Adipose tissue (tissue), 3 donors: Measurements from ENCODE around the gene NAT10. TPM values are rescaled to one million over a fixed set of nuclear protein-coding genes. Genes with fewer than 3 reads are reported as not detected.

Experiments used
- H3K27ac ChIP-seq: one replicate; pipeline ENCODE4 v1.5.1; 2013; ENCODE audit warnings: low read depth, low read length
- WGBS, 3 donors: extraction: QIAGEN DNeasy Blood & Tissue Kit; methylation state at CpG; one replicate each; pipeline ENCODE4 v1.1.7; 2013; 5-methylcytosine and 5-hydroxymethylcytosine counted together
- polyA plus RNA-seq, 3 donors: library from polyadenylated mRNA; stranded (reverse); fragments of 200-250 nt; gene quantifications; one replicate each; pipeline ENCODE4 v1.2.3, GENCODE V29; 2013
- donor health status: healthy with polysubstance abuse.
- donor health status: Bipolar disorder and iron deficiency.
- donor health status: healthy.

The NAT10 gene
- polyA plus RNA-seq, 3 donors, result 15.4 to 26.0 (median 20.7) TPM

DNA sequence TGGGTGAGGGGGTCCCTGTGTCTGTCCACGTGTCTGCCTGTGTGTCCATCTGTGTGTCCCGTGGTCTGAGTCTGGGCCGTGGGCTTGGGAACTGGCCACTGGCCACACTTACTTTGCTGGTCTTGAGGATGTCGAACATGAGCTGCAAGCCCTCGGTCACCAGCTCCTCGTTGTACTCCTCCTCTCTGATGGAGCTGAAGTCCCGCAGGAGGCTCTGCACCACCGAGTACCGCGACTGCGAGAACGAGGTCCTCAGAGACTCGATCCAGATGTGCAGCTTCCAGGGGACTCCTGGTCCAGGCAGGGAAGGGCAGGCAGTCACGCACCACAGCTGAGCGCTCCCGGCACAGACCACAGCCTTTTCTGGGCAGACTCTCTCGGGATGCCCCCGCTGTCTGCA lies 55.4 kb downstream of the NAT10 start:
- no peak overlapping the region for H3K27ac ChIP-seq
- 79 to 89% (median 87%) methylated on average over 18 of the region's 18 CpGs for WGBS, 3 donors

DNA sequence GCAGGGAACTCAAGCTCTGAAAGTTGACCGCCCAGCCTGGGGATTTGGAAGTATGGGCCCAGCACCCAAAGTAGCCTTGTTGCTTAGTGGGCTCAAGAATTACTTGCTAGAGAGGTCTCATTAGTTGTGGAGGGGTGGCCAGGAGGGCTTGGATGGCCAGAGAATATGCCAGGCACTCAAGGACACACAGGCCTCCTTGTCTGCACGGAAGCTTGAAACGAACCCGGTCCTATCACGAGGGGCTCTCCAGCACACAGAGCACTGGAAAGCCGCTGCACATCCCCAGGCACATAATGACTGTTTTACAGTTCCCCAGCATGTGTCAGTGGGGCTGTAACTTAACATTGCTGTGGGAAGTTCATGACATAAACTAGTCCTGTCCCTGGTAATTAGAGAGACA lies 55.9 kb downstream of the NAT10 start:
- H3K27ac ChIP-seq, result no peak overlapping the region
- WGBS, 3 donors, result 90 to 94% (median 94%) methylated on average over 6 of the region's 6 CpGs

DNA sequence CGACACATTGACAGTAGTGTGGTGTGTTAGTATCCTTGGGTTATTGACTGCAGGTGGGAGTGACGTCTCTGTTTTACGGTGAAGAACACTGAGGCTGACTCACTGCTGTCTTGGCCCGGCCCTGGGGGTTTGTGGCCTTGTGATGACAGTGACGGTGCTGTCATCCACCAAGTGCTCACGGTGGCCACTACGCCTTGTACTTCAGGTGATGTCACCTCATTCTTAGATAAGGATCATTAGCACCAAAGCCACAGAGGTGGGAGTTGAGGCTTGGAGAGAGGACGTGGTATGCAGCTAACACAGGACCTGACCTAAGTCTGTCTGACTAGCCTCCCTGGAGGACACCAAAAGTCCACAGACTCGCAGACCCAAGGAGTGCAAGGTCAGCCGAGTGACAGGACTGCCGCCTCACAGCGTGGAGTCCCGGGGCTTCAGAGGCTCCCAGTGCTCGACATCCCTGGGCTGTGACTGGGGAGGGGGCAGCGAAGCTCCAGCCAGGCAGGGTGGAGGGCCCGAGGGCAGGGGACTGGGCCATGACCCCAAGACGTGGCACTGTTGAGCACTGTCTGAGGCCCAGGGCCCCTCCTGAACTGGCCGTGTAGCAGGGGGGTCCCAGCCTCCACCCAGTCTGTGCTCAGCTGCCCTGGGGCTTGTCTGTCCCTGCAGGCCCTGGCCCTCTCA lies 56.5 kb downstream of the NAT10 start:
- WGBS, 3 donors, result 84 to 89% (median 86%) methylated on average over 18 of the region's 18 CpGs
- H3K27ac ChIP-seq, result no peak overlapping the region

DNA sequence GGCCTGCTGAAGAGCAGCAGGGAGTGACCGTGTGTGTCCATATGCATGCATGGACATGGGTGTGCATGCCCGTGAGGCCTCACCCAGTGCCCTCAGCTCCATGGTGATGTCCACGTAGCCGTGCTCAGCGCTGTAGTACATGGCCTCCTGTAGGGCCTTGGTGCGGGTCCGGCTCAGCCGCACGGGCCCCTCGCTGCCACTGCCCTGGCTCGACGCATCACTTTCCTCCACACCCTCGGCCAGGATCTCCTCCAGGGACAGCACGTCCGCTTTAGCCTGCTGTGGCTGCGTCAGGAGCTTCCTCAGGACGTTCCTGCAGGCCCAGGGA lies 57.0 kb downstream of the NAT10 start:
- no peak overlapping the region for H3K27ac ChIP-seq
- 87 to 91% (median 90%) methylated on average over 17 of the region's 17 CpGs for WGBS, 3 donors

- WGBS, 3 donors, result 93 to 94% (median 94%) methylated on average over 7 of the region's 7 CpGs
- H3K27ac ChIP-seq, result no peak overlapping the region
Observed at GRCh38 chr11:34162856-34163255, 57.4 kb downstream of the NAT10 start.

GRCh38 chr11:34165121-34165520 lies 59.7 kb downstream of the NAT10 start:
- 88 to 92% (median 91%) methylated on average over 13 of the region's 13 CpGs for WGBS, 3 donors
- H3K27ac ChIP-seq, result no peak overlapping the region

GRCh38 chr11:34165786-34166555 lies 60.5 kb downstream of the NAT10 start:
- WGBS, 3 donors, result 78 to 86% (median 79%) methylated on average over 12 of the region's 12 CpGs
- no peak overlapping the region for H3K27ac ChIP-seq

- 96 to 98% (median 97%) methylated on average over 16 of the region's 16 CpGs for WGBS, 3 donors
- H3K27ac ChIP-seq, result no peak overlapping the region
Observed at GRCh38 chr11:34166806-34167740, 61.6 kb downstream of the NAT10 start.

GRCh38 chr11:34167961-34168360 lies 62.5 kb downstream of the NAT10 start:
- WGBS, 3 donors, result 84 to 87% (median 86%) methylated on average over 9 of the region's 9 CpGs
- no peak overlapping the region for H3K27ac ChIP-seq

DNA sequence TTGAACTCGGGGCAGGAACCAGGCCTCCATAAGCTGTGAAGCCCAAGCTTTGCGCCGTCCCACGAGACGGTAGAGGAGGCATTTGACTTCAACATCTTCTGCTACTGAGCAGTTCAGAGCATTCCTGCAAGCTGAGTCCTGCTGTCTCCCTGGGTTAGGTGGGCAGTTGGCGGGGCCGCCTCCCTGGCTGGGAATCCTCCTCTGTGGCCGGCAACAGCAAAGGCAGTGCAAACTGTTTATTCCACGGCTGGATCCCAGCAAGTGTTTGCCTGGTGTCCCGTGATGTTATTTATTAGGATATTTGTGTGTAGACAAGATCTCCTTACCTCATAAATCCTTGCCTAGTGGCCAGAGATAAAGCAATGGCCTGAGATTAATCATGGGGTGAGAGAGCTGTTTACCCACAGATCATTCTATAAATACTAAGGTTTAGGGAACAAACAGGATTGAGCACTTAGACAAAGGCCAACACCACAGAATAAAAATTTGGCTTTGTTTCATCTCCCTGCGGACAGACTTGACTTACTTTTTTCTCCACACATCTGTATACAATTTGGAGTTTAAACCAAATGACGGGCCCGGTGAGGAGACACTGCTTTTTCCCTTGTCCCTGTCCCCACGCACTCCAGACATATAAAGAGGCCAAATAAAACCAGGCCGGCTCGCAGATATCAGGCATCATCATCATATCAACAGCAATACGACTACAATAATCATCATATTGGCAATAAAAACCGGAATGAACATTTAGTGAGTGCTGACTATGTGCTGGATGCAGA lies 63.4 kb downstream of the NAT10 start:
- 77 to 86% (median 84%) methylated on average over 18 of the region's 18 CpGs for WGBS, 3 donors
- H3K27ac ChIP-seq, result no peak overlapping the region

- 59 to 78% (median 67%) methylated on average over 8 of the region's 8 CpGs for WGBS, 3 donors
Observed at GRCh38 chr11:34169686-34170085, 64.3 kb downstream of the NAT10 start.

DNA sequence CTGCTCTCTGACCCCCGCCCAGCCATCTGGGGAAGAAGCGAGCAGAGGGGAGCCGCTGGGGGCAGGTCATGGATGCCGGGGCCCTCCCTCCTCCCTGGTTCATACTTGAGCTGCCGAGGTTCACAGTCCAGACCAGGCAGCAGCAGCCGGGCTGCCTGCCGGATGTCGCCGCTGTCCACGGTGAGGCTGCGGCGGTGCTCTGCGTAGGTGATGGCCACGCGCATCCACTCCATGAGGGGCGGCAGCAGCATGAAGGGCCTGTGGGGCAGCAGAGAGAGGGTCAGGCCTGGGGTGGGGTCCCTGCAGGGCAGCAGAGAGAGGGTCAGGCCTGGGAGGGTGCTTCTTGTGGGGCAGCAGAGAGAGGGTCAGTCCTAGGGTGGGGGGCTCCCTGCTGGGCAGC lies 67.6 kb downstream of the NAT10 start:
- 97 to 99% (median 97%) methylated on average over 16 of the region's 16 CpGs for WGBS, 3 donors
- no peak overlapping the region for H3K27ac ChIP-seq

More at GRCh38 chr11:34169686-34170085, 64.3 kb downstream of the NAT10 start:
- no peak overlapping the region for H3K27ac ChIP-seq

DNA sequence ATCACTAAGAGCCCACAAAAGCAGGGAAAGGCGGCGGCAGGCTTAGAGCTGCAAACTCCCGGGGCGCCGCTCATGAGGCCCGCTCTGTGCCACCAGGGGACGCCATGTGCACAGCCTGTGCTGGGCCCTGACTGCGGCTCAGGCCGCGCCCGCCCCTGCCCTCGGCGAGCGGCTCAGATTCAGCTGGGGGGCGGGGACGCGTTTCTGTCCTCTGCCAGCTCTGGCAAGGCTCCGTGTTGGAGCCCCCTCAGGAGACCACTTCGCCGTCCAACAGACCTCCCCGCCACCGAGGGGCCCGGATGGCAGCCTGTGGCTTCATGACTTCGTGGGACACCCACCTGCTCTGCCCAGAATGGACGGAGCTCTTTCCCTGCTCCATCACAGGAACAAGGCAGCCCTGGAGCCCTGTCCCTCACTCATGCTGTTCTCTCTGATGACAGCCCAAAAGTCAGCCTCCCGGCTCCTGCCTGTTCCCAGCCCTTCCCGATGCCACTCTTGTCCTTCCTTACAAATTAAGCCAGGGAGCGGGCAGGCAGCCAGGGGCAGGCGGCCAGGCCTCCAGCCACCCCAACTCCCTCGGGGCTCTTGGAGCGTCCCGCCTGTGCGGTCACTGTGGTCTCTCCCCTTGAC lies 69.1 kb downstream of the NAT10 start:
- no peak overlapping the region for H3K27ac ChIP-seq
- WGBS, 3 donors, result 12 to 19% (median 14%) methylated on average over 28 to 33 of the region's 33 CpGs

DNA sequence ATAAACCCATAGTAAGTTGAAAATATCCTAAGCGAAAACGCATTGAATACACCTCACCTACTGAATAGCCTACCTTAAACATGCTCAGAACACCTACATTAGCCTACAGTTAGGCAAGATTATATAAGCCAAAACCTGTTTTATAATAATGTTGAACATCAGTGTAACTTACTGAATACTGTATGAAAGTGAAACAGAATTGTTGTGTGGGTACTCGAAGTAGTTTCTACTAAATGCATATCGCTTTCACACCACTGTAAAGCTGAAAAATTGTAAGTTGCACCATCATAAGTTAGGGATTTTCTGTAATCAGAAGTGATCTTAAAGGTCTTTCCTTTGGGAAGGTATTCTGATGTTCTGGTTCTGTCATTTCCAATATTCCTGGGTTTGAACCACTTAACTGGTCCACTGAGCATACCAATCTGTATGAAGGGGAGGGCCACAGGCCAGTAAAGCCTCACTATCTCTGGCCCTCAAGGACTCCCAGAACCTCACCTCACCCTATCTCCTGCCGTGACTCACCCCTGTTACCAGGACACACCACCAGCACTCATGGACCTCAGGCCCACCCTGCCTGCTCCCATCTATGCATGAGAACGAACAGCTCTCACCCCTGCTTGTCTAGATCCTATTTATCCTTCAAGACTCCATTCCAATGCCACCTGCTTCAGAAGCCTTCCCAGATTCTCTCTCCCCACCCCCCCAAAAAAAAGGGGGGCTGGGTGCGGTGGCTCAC lies 70.0 kb downstream of the NAT10 start:
- no peak overlapping the region for H3K27ac ChIP-seq
- 91 to 92% (median 91%) methylated on average over 7 of the region's 7 CpGs for WGBS, 3 donors

GRCh38 chr11:34176751-34177209 lies 71.4 kb downstream of the NAT10 start:
- 20 to 61% (median 58%) methylated on average over 2 of the region's 2 CpGs for WGBS, 3 donors
- H3K27ac ChIP-seq, result no peak overlapping the region

DNA sequence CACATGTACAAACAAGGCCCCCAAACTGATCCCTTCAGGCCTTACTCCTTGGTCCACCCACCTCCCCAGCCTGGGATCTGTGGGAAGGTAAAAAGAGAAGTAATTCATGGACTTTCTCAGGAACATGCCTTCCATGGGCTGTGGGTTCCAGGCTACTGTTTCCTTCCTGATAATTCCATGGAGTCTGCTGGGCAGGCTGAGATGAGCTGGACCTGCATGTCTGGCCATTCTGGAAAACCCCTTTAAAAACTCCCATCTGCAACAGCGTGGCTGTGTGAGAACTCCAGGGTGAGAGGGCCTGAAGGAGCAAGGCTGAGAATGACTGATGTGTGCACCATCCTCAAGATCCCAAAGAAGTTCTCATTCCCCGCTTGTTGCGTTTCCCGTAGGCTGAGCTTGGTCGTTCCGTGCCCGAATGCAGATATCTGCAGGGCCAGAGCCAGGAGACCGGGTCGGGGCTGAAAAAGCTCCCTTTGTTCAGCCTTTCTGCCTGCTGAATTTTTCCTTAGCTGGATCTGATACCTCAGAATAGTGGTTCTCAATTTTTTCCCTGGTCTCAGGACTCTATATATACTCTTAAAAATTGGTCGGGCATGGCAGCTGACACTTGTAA lies 72.9 kb downstream of the NAT10 start:
- WGBS, 3 donors, result 94 to 95% (median 94%) methylated on average over 10 of the region's 10 CpGs
- H3K27ac ChIP-seq, result no peak overlapping the region
